GM10266 (cell line): ENCODE data around the gene CBL.
A peak's percentile ranks its signal among the peaks of the same experiment; 100 is the strongest.

Experiments
- DNase-seq: peaks from one replicate; pipeline ENCODE4 v3.0.0; 2012; ENCODE audit errors: extremely low spot score
- TF ChIP-seq, protein P1 (sequence below): IDR thresholded peaks from 2 replicates; pipeline ENCODE4 v1.5.1; 2012; ENCODE audit warnings: mild to moderate bottlenecking, low read depth; ENCODE audit not compliant: control insufficient read depth, insufficient read depth; ENCODE audit errors: missing control alignments

The CBL gene

DNA sequence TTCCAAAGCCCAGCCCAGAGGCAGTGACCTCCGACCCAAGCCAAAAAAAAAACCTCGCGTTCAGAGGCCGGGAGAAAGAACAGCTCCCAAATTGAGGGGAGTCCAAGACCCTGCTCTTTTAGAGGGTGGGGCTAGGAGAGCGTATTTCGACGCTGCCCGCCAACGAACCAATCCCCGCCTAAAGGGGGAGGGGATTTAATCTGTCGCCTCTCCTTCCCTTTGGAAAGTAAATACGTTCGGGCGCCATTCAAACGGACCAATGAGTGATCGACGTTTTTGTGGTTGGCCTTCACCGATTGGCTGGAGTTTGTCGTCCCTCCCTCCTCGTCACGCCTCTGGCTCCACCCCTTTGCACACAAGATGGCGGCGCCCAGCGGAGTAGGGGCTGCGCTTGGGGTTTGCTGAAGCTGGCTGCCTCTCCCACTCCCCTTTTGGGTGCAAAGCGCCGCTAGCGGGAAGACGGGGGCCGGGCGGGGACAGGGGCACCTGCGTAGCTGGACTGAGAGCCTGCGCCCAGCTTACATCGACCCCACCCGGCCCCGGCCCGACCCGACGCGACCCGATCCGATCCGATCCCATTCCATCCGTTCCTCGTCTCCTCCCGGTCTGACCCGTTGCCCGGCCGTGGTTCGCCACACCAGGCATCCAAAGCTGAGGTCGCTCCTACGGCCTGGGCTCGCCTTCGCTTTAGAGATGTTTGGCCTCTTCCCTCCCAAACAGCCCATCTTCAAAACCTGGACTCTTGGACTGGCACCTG is 128.2 kb downstream of the CBL start, which contains the start of gene RNF26:
Gene RNF26, plus strand, starts transcription at position 354 of the 757 bp plus-strand sequence. CDS start 596 bp downstream, outside the sequence.
- DNase-seq = peak; percentile 99
- TF ChIP-seq, protein P1, sequence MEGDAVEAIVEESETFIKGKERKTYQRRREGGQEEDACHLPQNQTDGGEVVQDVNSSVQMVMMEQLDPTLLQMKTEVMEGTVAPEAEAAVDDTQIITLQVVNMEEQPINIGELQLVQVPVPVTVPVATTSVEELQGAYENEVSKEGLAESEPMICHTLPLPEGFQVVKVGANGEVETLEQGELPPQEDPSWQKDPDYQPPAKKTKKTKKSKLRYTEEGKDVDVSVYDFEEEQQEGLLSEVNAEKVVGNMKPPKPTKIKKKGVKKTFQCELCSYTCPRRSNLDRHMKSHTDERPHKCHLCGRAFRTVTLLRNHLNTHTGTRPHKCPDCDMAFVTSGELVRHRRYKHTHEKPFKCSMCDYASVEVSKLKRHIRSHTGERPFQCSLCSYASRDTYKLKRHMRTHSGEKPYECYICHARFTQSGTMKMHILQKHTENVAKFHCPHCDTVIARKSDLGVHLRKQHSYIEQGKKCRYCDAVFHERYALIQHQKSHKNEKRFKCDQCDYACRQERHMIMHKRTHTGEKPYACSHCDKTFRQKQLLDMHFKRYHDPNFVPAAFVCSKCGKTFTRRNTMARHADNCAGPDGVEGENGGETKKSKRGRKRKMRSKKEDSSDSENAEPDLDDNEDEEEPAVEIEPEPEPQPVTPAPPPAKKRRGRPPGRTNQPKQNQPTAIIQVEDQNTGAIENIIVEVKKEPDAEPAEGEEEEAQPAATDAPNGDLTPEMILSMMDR = no peak

DNA sequence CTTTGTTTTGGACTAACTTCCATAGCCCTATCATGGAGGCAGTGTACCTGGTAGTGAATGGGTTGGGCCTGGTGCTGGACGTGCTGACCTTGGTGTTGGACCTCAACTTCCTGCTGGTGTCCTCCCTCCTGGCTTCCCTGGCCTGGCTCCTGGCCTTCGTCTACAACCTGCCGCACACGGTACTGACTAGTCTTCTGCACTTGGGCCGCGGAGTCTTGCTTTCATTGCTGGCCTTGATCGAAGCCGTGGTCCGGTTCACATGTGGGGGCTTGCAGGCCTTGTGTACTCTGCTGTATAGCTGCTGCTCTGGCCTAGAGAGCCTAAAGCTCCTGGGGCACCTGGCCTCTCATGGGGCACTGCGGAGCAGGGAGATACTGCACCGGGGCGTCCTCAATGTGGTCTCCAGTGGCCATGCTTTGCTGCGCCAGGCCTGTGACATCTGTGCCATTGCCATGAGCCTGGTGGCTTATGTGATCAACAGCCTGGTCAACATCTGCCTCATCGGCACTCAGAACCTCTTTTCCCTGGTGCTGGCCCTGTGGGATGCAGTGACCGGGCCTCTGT is 129.0 kb downstream of the CBL start:
- TF ChIP-seq, protein P1 = no peak
- no peak for DNase-seq

DNA sequence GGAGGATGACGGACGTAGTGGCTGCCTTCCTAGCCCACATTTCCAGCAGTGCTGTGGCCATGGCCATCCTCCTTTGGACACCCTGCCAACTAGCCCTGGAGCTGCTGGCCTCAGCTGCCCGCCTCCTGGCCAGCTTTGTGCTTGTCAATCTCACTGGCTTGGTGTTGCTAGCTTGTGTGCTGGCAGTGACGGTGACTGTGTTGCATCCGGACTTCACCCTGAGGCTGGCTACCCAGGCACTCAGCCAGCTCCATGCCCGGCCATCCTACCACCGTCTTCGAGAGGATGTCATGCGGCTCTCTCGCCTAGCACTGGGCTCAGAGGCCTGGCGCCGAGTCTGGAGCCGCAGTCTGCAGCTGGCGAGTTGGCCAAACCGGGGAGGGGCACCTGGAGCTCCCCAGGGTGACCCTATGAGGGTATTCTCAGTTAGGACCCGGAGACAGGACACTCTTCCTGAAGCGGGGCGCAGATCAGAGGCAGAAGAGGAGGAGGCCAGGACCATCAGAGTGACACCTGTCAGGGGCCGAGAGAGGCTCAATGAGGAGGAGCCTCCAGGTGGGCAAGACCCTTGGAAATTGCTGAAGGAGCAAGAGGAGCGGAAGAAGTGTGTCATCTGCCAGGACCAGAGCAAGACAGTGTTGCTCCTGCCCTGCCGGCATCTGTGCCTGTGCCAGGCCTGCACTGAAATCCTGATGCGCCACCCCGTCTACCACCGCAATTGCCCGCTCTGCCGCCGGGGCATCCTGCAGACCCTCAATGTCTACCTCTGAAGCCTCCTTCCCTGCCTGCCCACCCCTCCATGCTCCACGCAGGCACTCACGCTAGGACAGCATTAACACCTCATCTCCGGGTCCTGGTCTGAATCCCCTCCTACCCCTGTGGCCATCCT is 129.8 kb downstream of the CBL start:
- no peak for DNase-seq
- TF ChIP-seq, protein P1 = no peak

DNA sequence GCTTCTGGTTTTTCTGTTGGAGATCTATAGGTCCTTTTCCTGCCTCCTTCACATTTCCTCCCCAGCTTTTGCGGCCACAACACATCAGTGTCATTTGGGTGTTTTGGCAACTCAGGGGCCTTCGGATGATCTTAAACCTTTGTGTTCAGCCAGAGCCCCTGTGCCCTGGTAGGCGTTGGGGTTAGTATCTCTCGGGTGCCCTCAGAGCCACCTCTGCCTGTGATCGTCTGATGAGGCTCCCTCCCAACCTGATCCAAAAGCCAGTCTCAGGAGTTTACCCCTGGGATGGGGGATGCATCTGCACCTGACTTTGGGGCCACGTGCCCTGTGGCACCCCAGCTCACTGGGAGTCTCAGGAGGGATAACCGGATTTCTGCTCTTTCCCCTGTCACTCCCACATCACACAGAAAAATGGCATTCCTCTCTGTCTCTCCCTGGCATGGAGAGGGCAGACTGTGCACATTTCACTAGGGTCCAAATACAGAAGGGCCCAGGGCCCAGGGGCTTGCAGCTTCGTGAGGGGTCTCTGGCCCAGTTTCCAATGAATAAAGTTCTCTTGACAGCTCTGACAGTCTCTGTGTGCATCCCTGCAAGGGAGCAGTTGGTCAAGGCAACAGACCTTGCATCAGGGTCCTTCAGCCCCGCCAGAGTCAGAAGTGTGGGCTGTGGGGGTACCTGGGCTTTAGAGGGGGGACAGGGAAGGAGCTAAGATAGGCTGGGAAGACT is 130.8 kb downstream of the CBL start:
- no peak for DNase-seq
- TF ChIP-seq, protein P1 = no peak

DNA sequence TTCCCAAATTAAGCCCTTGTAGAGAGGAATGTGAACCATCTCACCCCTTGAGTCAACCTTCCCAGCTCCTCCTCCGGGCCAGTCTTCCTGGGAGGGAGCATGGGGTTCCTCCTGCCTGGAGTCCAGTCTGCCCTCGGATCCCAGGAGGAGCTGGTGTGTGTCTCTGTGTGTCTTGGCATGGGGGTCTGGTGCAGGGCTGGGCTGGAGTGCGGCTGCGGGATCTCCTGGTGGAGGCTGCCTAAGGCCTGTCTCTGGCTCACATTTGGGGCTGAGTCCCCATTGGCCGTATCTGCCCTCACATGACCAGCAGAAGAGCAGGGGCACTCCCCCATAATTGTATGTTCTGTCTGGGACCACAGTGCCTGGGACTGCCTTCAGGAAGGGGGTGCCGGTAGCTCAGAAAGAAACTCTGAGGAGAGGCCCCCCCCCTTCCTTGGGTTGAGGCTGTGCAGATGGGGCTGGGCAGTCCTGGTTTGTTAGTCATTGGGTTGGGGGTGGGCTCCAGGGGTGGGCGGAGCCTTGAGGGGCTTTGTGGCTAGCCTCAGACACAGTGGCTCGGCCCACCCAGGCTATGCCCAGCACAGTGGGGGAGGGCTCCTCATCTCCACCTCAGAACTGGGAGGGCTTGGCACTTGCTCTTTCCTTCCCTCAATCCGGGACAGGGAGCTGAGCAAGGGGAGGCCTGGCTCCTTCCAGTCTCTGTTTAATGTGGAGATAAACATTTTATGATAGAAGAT is 131.6 kb downstream of the CBL start:
- no peak for DNase-seq
- TF ChIP-seq, protein P1 = no peak

DNA sequence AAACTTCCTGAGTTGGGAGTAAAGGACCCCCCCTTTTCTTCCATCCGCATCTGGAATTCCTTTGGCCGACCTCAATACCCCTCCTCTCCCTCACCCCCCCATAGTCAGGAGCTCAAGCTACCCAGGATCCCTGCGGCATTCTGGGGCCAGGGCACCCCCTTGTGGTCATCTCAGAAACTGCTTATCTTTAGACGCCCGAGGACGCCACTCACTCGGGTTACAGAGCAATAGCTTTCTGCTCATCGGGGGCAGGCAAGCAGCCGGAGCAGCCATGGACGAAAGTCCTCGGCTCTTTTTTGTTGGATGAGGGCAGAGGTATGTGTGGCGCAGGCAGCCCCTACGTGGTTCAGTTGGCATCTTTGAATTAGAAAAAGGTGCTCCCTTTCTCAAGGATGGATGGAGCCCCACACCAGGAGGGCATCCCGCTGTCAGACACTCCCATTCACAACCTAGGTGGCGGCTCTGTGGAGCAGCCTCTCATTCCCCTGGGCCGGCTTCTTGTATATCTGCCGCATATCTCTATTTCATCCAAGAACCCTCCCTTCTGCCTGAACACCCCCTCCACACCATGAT is 132.3 kb downstream of the CBL start:
- TF ChIP-seq, protein P1 = peak; percentile 79
- peak; percentile 89 for DNase-seq
